Activated CD4-positive, alpha-beta T cell treated with anti-CD3 and anti-CD28 coated beads, Interleukin-2, amount 50 U/mL, for 1 hour (primary cell): ENCODE results near the gene HTR6.
A peak's percentile ranks its signal among the peaks of the same experiment; 100 is the strongest.
"Not testable (repeated sequence)": the region's sequence is repeated elsewhere in the genome, so short reads cannot be mapped to it uniquely, and the experiment has no call there.

Source experiments
- DNase-seq: peaks from one replicate; pipeline ENCODE4 v3.0.0-alpha.2; 2020

Gene HTR6

GRCh38 chr1:19664453-19665185, at the start of gene HTR6:
HTR6 (plus strand) TSS chr1:19664875; CDS start chr1:19665754, 879 bp downstream.
- peak; percentile 49 for DNase-seq

- DNase-seq: no peak
Observed at GRCh38 chr1:19615438-19615837, 49.2 kb upstream of the HTR6 start.

GRCh38 chr1:19616489-19616888, 48.2 kb upstream of the HTR6 start:
- no peak for DNase-seq

- DNase-seq: no peak
Observed at GRCh38 chr1:19617376-19617775, 47.3 kb upstream of the HTR6 start.

- DNase-seq: no peak
Observed at GRCh38 chr1:19618428-19618827, 46.2 kb upstream of the HTR6 start.

GRCh38 chr1:19619697-19620384, 44.8 kb upstream of the HTR6 start:
- DNase-seq: no peak

GRCh38 chr1:19620786-19621185, 43.9 kb upstream of the HTR6 start:
- DNase-seq: no peak

- no peak for DNase-seq
Observed at GRCh38 chr1:19621274-19621950, 43.3 kb upstream of the HTR6 start.

GRCh38 chr1:19622204-19622603, 42.5 kb upstream of the HTR6 start:
- no peak for DNase-seq

- no peak for DNase-seq
Observed at GRCh38 chr1:19623523-19623922, 41.2 kb upstream of the HTR6 start.

GRCh38 chr1:19625291-19625937, 39.3 kb upstream of the HTR6 start:
- no peak for DNase-seq

GRCh38 chr1:19628879-19629278, 35.8 kb upstream of the HTR6 start:
- no peak for DNase-seq

- DNase-seq: no peak
Observed at GRCh38 chr1:19629357-19629756, 35.3 kb upstream of the HTR6 start.

GRCh38 chr1:19630192-19630591, 34.5 kb upstream of the HTR6 start:
- DNase-seq: not testable (repeated sequence)

GRCh38 chr1:19630720-19631395, 33.8 kb upstream of the HTR6 start:
- no peak for DNase-seq

GRCh38 chr1:19632211-19632610, 32.5 kb upstream of the HTR6 start:
- no peak for DNase-seq

- no peak for DNase-seq
Observed at GRCh38 chr1:19633106-19633505, 31.6 kb upstream of the HTR6 start.

- not testable (repeated sequence) for DNase-seq
Observed at GRCh38 chr1:19635064-19635463, 29.6 kb upstream of the HTR6 start.

GRCh38 chr1:19635646-19636045, 29.0 kb upstream of the HTR6 start:
- no peak for DNase-seq

- DNase-seq: no peak
Observed at GRCh38 chr1:19636065-19636464, 28.6 kb upstream of the HTR6 start.

- DNase-seq: not testable (repeated sequence)
Observed at GRCh38 chr1:19636749-19637148, 27.9 kb upstream of the HTR6 start.

- DNase-seq: no peak
Observed at GRCh38 chr1:19637606-19638005, 27.1 kb upstream of the HTR6 start.

- DNase-seq: not testable (repeated sequence)
Observed at GRCh38 chr1:19639228-19639627, 25.4 kb upstream of the HTR6 start.
